HepG2 (cell line): ENCODE measurements around the gene PCDHB2. TPM values are rescaled to one million over a fixed set of nuclear protein-coding genes. Genes with fewer than 3 reads are reported as not detected.

Experiments used
- ATAC-seq: fragments of 200-7000 bp; cut with Tn5 transposase; 3 replicates; pipeline ENCODE4 v1.9.1; 2020; ENCODE audit warnings: mild to moderate bottlenecking, moderate library complexity
- BruUV-seq: library from RNA; stranded (reverse); fragments of 400-500 nt; replicated peaks from 2 replicates; lab custom pipeline; 2021; lab: Mats Ljungman, UMichigan
- CTCF ChIA-PET: fragments of 300-600 bp; formaldehyde crosslinking; extraction: SDS; loops from one replicate; lab custom pipeline; 2021; ENCODE audit warnings: low total read pairs, inconsistent platforms, low intra/inter-chr PET ratio; lab: Yijun Ruan, JAX
- POLR2A ChIA-PET: fragments of 350-600 bp; sonication (Branson Sonifier 250); formaldehyde crosslinking; loops from one replicate; lab custom pipeline; 2020; ENCODE audit warnings: antibody characterized with exemption, inconsistent platforms; lab: Yijun Ruan, JAX
- DNase-seq: peaks from one replicate; pipeline ENCODE4 v3.0.0-alpha.2; 2015; ENCODE audit warnings: low spot score
- FAIRE-seq: peaks from 3 replicates; lab custom pipeline; 2011; peaks lifted over from hg19 to GRCh38; lab: Jason Lieb, UNC
- H2AFZ ChIP-seq: one replicate; pipeline ENCODE4 v1.6.1; 2011; ENCODE audit warnings: low read length, inconsistent platforms
- H3K27ac ChIP-seq: fragments of 300-600 bp; 3 replicates; pipeline ENCODE4 v1.8.0; 2011; ENCODE audit warnings: mixed run types, mild to moderate bottlenecking, mixed read lengths, low read length, inconsistent platforms; ENCODE audit not compliant: insufficient read depth; ENCODE audit errors: extremely low read length
- H3K27me3 ChIP-seq, 2 experiments: fragments of 200-600 bp in 1 of 2; 2 replicates in 1 of 2; 3 replicates in 1 of 2; pipeline versions ENCODE4 v1.6.0 to v1.8.0; 2011; ENCODE audit warnings: low read length in 2 of 2, mild to moderate bottlenecking in 2 of 2, moderate library complexity in 2 of 2, inconsistent platforms in 1 of 2; ENCODE audit not compliant: insufficient read depth in 2 of 2, control insufficient read depth in 1 of 2
- H3K36me3 ChIP-seq, 2 experiments: fragments of 200-600 bp in 1 of 2; replicated peaks in 1 of 2; 2 replicates in 1 of 2; 3 replicates in 1 of 2; pipeline versions ENCODE4 v1.5.1 to v1.8.0; 2011; ENCODE audit warnings: low read length in 2 of 2, inconsistent platforms in 1 of 2; ENCODE audit not compliant: insufficient read depth in 2 of 2, control insufficient read depth in 1 of 2
- H3K4me1 ChIP-seq: 2 replicates; pipeline ENCODE4 v1.5.1; 2012; ENCODE audit warnings: low read length, inconsistent platforms; ENCODE audit not compliant: insufficient read depth
- H3K4me2 ChIP-seq: 2 replicates; pipeline ENCODE4 v1.6.0; 2011; ENCODE audit warnings: low read depth, low read length, inconsistent platforms
- H3K4me3 ChIP-seq, 3 experiments: fragments of 200-600 bp in 1 of 3; sonication (generic), shearing (Covaris generic) in 1 of 3; replicated peaks in 1 of 3; 2 replicates each; pipeline ENCODE4 v1.5.1; 2011 to 2016; ENCODE audit warnings: low read length in 3 of 3, inconsistent platforms in 2 of 3, low read depth in 2 of 3, mild to moderate bottlenecking in 2 of 3, control low read depth in 1 of 3, mixed read lengths in 1 of 3; ENCODE audit not compliant: insufficient read depth in 1 of 3
- H3K79me2 ChIP-seq: one replicate; pipeline ENCODE4 v1.6.1; 2011; ENCODE audit warnings: low read length, inconsistent platforms; ENCODE audit not compliant: insufficient read depth
- H3K9ac ChIP-seq: 2 replicates; pipeline ENCODE4 v1.6.0; 2011; ENCODE audit warnings: mild to moderate bottlenecking, low read depth, low read length, inconsistent platforms; ENCODE audit not compliant: insufficient read depth
- H3K9me3 ChIP-seq: 2 replicates; pipeline ENCODE4 v1.5.1; 2012; ENCODE audit warnings: mild to moderate bottlenecking, low read length
- H4K20me1 ChIP-seq: 2 replicates; pipeline ENCODE4 v1.6.0; 2011; ENCODE audit warnings: inconsistent platforms, mild to moderate bottlenecking, low read length, moderate library complexity; ENCODE audit not compliant: insufficient read depth
- ELF3 ChIP-seq: IDR thresholded peaks from 2 replicates; pipeline ENCODE4 v1.6.1; 2016; ENCODE audit warnings: missing genetic modification reagents, missing compliant biosample characterization
- GABPA ChIP-seq, 2 experiments: IDR thresholded peaks; 2 replicates each; pipeline ENCODE4 v1.6.1; 2011 to 2016; ENCODE audit warnings: low read depth in 2 of 2, low read length in 1 of 2, missing biosample characterization in 1 of 2, missing genetic modification characterization in 1 of 2
- ISL2 ChIP-seq: sonication (generic); formaldehyde crosslinking; IDR thresholded peaks from 2 replicates; pipeline ENCODE4 v1.5.0; 2020; ENCODE audit warnings: missing genetic modification reagents
- NKX3-1 ChIP-seq: sonication (generic); formaldehyde crosslinking; IDR thresholded peaks from 2 replicates; pipeline ENCODE4 v1.5.0; 2020; ENCODE audit warnings: missing genetic modification reagents
- REXO4 ChIP-seq: sonication (generic); formaldehyde crosslinking; IDR thresholded peaks from 2 replicates; pipeline ENCODE4 v1.8.0; 2022; ENCODE audit warnings: missing genetic modification reagents, mild to moderate bottlenecking, borderline replicate concordance
- ZNF253 ChIP-seq: sonication (generic); formaldehyde crosslinking; IDR thresholded peaks from 2 replicates; pipeline ENCODE4 v1.8.0; 2022; ENCODE audit warnings: mild to moderate bottlenecking, missing genetic modification reagents, borderline replicate concordance
- ZNF432 ChIP-seq: sonication (generic); formaldehyde crosslinking; IDR thresholded peaks from 2 replicates; pipeline ENCODE4 v1.5.0; 2020; ENCODE audit warnings: missing genetic modification reagents, mild to moderate bottlenecking, borderline replicate concordance
- ZZZ3 ChIP-seq: sonication (generic); formaldehyde crosslinking; IDR thresholded peaks from 2 replicates; pipeline ENCODE4 v1.4.0; 2020; ENCODE audit warnings: missing genetic modification reagents, mild to moderate bottlenecking, borderline replicate concordance
- WGBS: methylation state at CpG from one replicate; pipeline ENCODE4 v1.1.6; 2017; ENCODE audit warnings: low lambda C conversion rate; 5-methylcytosine and 5-hydroxymethylcytosine counted together
- in situ Hi-C: cut with HindIII; loops from 2 replicates; pipeline ENCODE4 v1.10.0; 2017; ENCODE audit warnings: low pct_unique_long_range_greater_than_20kb; ENCODE audit not compliant: extremely low pct_ligation_motif_present
- intact Hi-C: fragments of 100-400 bp; cut with micrococcal nuclease; formaldehyde crosslinking; loops from one replicate; pipeline ENCODE4 v1.10.0; 2022; ENCODE audit not compliant: unreplicated experiment
- polyA plus RNA-seq, 8 experiments: library from polyadenylated mRNA; depleted of rRNA in 3 of 8; stranded (reverse) in 7 of 8; unstranded in 1 of 8; fragments of >200 nt; fragmentation: Illumina TruSeq in 4 of 8; extraction: Trizol in 4 of 8; gene quantifications; 2 replicates each; pipeline versions ENCODE4 v1.2.1 to v1.2.3, GENCODE V29; 2011 to 2016; ENCODE audit warnings: low read depth in 4 of 8, missing spikeins in 1 of 8, mixed read lengths in 1 of 8; ENCODE audit not compliant: insufficient read depth in 1 of 8
- total RNA-seq, 5 experiments: library from RNA; depleted of rRNA; stranded (reverse); fragments of >200 nt; fragmentation: Illumina TruSeq; extraction: Trizol; gene quantifications; 2 replicates each; pipeline ENCODE4 v1.2.3, GENCODE V29; 2016; ENCODE audit warnings: low read depth in 1 of 5
- TF ChIP-seq, protein P1 (sequence below): IDR thresholded peaks from 2 replicates; pipeline ENCODE4 v1.6.1; 2016
- TF ChIP-seq, protein P2 (sequence below): sonication (generic); formaldehyde crosslinking; IDR thresholded peaks from 2 replicates; pipeline ENCODE4 v1.4.0; 2020; ENCODE audit warnings: missing genetic modification reagents
- TF ChIP-seq, protein P3 (sequence below): sonication (generic); formaldehyde crosslinking; conservative IDR thresholded peaks from 2 replicates; pipeline ENCODE4 v1.4.0; 2020; ENCODE audit warnings: missing genetic modification reagents

PCDHB2 gene
- total and polyA plus RNA-seq, 2 of the 13 experiments (the other 11 are each of a cell fraction or from before 2014, with no cell fraction given), result 7.1 to 7.5 TPM

DNA sequence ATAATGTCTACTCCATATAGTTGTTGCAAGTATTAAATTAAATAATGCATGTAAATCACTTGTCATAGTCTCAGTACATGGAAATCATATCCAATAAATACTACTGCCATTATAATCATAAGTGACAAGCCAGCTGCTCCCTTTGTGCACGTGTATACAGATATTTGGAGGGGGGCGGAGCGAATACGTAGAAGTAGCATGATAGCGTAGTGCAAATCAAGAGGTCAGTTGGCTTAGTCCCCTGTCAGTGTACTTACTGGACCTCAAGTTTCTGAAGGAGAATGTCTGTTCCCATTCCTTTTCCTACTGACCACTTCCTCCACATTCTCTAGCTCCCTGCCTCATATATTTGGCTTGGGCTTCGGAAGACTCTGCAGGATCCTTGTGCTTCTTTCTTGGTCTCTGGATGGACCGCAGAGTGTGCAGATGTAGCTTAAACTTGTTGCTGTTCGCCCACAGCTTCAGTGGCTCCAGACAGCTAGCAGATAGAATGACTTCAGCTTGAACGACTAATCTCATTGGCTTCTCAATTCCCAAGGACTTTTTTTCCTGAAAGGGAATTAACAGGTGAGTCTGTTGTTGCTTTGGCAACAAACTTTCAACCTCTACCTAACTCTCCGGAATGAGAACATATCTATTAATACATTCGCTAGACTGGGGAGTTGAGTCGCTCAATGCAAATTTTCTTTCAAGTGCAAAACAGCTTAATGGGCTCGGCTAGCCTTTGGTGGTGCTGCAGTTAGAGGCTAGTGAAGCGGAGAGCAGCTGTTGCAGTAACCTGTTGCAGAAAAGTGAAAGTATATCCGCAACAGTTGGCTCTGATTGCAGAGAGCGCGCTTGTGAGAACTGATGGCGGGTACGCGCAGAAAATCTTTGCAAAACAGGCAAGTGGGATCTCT, 43.5 kb upstream of the PCDHB2 start, which contains the start of gene PCDHB1:
TSS of gene PCDHB1 (plus strand) at position 753 of the 899 bp plus-strand sequence. CDS start at position 850, 97 bp downstream.
- Histone ChIP-seq H3K9ac (no peak within 1 kb of the TSS), H4K20me1 (no peaks in the 10 kb centered on the region), H2AFZ (no peak within 1 kb of the TSS), H3K79me2 (no peaks in the 10 kb centered on the region), H3K27me3 (peaks cover 0 to 20% of the 10 kb centered on the region in 2 experiments; a peak in 3 of 5 replicates), H3K4me1 (no peaks in the 10 kb centered on the region), H3K4me3 (peak within 1 kb of the TSS in 1 of 3 experiments; percentile 7; a peak in 1 of 6 replicates), H3K4me2 (peak within 1 kb of the TSS; percentile 14; the same call in 1 of the 2 replicates), H3K27ac (no peak within 1 kb of the TSS), H3K9me3 (no peaks in the 10 kb centered on the region), H3K36me3 (no peaks in the 10 kb centered on the region)
- no TSS peak for BruUV-seq
- FAIRE-seq (no peak), DNase-seq (no peak), ATAC-seq (no peak)
- intact Hi-C loops (no loop called here), in situ Hi-C loops (no loop called here)
- 49% methylated on average over 20 of the region's 20 CpGs for WGBS
- ChIA-PET CTCF (no interaction called here), POLR2A (no interaction called here)
- TF ChIP-seq NKX3-1 (CRISPR knock-in tag), result no peak
- TF ChIP-seq REXO4 (CRISPR knock-in tag), result no peak

DNA sequence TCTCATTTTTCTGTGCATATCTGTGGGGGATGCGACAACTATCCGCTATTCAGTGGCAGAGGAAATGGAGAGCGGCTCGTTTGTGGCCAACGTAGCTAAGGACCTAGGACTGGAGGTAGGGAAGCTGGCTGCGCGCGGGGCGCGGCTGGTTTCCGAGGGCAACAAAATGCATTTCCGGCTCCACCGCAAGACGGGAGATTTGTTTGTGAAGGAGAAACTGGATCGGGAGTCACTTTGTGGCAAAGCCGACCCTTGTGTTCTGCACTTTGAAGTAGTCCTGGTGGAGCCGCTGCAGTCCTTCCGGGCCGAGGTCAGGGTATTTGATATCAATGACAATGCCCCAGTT, 42.9 kb upstream of the PCDHB2 start:
- Histone ChIP-seq H3K9me3 (no peaks in the 10 kb centered on the region), H3K4me2 (peak overlapping the region; percentile 14; the same call in 1 of the 2 replicates), H3K27me3 (peaks cover 0 to 20% of the 10 kb centered on the region in 2 experiments; a peak in 3 of 5 replicates), H3K79me2 (no peaks in the 10 kb centered on the region), H3K27ac (no peak overlapping the region), H3K4me3 (peak overlapping the region in 1 of 3 experiments; percentile 7; a peak in 1 of 6 replicates), H2AFZ (no peak overlapping the region), H4K20me1 (no peaks in the 10 kb centered on the region), H3K9ac (no peak overlapping the region), H3K36me3 (no peaks in the 10 kb centered on the region), H3K4me1 (no peaks in the 10 kb centered on the region)
- in situ Hi-C loops (no loop called here), intact Hi-C loops (no loop called here)
- FAIRE-seq, result no peak
- DNase-seq, result no peak
- 52% methylated on average over 17 of the region's 19 CpGs for WGBS
- BruUV-seq, result no TSS peak
- POLR2A ChIA-PET, result no interaction called here
- CTCF ChIA-PET, result no interaction called here
- ATAC-seq, result no peak
- TF ChIP-seq, protein P1, sequence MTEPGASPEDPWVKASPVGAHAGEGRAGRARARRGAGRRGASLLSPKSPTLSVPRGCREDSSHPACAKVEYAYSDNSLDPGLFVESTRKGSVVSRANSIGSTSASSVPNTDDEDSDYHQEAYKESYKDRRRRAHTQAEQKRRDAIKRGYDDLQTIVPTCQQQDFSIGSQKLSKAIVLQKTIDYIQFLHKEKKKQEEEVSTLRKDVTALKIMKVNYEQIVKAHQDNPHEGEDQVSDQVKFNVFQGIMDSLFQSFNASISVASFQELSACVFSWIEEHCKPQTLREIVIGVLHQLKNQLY, result no peak
- TF ChIP-seq, protein P2, sequence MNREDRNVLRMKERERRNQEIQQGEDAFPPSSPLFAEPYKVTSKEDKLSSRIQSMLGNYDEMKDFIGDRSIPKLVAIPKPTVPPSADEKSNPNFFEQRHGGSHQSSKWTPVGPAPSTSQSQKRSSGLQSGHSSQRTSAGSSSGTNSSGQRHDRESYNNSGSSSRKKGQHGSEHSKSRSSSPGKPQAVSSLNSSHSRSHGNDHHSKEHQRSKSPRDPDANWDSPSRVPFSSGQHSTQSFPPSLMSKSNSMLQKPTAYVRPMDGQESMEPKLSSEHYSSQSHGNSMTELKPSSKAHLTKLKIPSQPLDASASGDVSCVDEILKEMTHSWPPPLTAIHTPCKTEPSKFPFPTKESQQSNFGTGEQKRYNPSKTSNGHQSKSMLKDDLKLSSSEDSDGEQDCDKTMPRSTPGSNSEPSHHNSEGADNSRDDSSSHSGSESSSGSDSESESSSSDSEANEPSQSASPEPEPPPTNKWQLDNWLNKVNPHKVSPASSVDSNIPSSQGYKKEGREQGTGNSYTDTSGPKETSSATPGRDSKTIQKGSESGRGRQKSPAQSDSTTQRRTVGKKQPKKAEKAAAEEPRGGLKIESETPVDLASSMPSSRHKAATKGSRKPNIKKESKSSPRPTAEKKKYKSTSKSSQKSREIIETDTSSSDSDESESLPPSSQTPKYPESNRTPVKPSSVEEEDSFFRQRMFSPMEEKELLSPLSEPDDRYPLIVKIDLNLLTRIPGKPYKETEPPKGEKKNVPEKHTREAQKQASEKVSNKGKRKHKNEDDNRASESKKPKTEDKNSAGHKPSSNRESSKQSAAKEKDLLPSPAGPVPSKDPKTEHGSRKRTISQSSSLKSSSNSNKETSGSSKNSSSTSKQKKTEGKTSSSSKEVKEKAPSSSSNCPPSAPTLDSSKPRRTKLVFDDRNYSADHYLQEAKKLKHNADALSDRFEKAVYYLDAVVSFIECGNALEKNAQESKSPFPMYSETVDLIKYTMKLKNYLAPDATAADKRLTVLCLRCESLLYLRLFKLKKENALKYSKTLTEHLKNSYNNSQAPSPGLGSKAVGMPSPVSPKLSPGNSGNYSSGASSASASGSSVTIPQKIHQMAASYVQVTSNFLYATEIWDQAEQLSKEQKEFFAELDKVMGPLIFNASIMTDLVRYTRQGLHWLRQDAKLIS (CRISPR knock-in tag), result no peak
- TF ChIP-seq ISL2 (no peak), ELF3 (CRISPR knock-in tag) (no peak), GABPA (IDR thresholded peaks at IDR 0.05; ENCODE audit: low read depth, low read length) (no peak), GABPA (CRISPR knock-in tag; IDR thresholded peaks at IDR 0.05; ENCODE audit: low read depth) (no peak), ZZZ3 (CRISPR knock-in tag) (no peak), ZNF253 (CRISPR knock-in tag) (no peak), ZNF432 (CRISPR knock-in tag) (no peak)
- TF ChIP-seq, protein P3, sequence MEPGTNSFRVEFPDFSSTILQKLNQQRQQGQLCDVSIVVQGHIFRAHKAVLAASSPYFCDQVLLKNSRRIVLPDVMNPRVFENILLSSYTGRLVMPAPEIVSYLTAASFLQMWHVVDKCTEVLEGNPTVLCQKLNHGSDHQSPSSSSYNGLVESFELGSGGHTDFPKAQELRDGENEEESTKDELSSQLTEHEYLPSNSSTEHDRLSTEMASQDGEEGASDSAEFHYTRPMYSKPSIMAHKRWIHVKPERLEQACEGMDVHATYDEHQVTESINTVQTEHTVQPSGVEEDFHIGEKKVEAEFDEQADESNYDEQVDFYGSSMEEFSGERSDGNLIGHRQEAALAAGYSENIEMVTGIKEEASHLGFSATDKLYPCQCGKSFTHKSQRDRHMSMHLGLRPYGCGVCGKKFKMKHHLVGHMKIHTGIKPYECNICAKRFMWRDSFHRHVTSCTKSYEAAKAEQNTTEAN, result no peak
